GM04504 (cell line): ENCODE results near the gene SAMD4A.

Source experiments
- DNase-seq: peaks from one replicate; pipeline ENCODE4 v3.0.0-alpha.2; 2012; ENCODE audit warnings: low read depth

SAMD4A gene

DNA sequence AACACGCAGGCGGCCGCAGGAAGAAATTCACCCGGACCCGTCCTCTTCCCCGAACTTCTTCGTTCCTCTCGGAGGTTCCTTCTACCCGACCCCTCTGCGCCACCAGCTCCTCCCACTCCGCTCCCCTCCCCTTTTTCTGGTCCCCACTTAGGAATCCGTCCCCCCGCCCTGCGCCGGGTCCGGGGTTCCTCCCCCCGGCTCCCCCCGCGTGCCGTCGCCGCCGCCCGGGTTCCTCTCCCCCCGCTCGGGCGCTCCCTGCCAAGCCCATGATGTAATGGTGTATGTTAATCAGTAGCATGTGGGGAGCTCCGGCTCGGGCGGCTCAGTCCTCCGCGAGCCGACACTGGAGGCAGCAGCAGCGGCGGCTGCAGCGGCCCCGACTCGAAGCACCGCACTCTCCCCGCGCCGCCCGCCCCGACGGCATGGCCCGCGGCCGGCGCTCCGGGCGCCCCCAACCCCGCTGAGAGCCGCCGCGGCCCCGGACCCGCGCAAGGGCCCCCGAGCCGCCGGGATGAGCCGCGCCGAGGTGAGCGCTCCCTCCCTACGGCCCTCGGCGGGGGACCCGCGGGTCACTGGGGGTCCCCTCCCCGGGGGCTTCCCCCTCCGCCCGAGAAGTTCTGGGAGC is 1.0 kb upstream of the SAMD4A start:
- peak; percentile 89 for DNase-seq

DNA sequence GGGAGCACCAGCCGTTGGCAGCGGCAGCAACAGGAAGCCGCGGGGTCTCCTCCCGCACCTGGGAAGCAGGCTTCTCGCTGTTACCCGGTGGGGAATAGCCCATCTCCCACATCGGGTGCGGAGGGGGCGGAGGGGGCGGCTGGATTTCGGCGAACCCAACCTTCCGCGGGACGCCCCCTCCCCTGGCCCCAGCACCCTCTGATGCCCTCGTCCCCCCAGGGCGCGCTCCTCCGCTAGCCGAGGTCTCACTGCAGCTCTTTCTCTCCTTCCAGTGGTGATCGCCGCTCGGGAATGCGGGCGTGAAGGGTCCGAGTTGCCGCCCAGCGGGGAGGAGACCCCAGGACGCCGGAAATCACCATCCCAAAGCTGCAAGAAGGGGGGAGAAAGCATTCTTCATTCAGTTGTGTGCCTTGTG is 303 bp downstream of the SAMD4A start:
- no peak for DNase-seq

GRCh38 chr14:54567639-54568561 is 972 bp downstream of the SAMD4A start:
- DNase-seq = no peak

DNA sequence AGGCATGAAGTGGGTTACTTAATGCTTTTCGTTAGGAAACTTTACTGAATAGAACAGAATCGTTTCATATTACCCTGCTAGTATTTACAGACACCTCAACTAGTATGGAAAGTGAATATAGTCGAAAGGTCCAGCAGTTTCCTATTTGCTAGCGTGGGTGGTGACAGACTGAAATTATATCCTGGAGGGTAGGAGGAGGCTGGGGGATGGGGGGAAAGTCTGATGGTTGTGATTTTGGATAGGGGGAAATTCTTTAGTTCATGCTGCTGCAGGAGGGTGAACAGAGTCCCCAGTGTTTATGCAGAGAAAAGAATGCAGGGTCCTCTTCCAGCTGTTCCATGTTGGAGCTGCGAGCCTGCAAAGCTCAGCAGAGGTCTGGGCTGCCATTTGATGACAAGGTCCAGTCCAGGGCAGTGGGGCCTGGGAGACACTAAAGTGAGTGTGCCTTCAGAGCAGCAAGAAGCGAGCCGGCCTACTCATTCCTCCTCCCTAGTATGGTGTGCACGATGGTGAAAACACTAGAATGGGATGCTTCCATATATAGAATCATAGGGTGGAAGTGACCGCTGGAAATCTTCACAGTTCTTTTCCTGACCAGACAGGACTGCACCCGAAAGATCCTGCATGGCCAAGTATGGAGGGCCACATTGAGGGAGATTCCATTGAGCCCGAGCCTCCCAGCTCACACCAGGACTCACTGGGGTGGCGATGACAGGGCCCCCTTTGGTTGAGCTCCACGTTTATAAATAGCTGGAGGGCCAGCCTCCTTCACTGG is 2.1 kb downstream of the SAMD4A start:
- DNase-seq = no peak

DNA sequence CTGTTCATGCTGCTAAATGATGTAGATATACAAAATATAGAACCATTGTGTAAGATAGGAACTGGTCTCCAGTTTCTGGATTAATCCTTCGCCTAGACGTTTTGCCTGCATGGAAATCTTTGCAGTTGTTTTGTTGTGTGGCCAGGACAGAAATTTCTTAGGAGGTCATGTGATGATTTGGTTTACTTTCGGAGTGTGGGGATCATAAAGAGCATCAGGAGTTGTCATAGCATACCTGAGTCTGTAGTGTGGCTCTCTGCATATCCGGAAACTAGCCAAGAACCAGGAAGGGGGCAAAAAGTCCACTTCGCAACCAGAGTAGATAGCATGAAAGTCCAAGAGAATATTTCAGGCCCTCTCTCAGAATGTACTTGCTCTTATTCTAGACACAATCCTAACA is 3.1 kb downstream of the SAMD4A start:
- no peak for DNase-seq

DNA sequence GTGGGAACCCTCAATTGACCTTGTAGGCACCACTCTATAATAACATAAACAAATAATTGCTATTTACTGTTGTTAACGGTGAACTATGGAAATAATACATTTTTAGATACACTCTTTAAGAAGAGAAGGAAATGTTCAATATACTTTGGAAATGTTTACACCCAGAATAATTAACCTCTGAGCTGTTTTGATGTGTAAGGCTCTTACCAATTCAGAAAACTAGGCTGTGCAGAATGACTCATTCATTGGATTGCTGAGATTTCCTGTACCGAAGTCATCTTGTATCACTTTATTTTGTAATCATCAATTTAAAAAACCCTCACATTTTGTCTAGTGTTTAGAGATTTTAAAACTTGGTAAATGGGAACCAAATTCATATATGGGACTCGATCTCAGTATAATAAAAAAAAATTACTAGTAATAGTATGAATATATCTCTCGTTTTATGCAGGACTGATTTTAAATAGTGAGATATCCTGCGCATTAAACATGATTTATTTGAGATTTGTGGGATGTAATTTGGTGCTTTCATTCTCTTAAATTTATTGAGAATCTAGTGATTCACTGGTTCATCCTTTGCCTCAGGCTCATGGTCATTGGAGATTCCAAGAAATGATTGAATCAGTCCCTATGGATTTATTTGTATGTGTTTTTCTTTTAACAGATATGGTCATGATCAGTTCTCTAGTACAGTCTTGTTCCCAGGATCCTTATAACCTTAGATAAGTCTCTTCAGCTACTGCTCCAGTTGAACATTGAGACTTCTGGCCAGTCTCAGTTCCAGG is 3.9 kb downstream of the SAMD4A start:
- no peak for DNase-seq

- no peak for DNase-seq
Measured at GRCh38 chr14:54572316-54572715, 5.4 kb downstream of the SAMD4A start.

- DNase-seq = no peak
Measured at GRCh38 chr14:54574528-54574927, 7.6 kb downstream of the SAMD4A start.

- no peak for DNase-seq
Measured at GRCh38 chr14:54577494-54577893, 10.6 kb downstream of the SAMD4A start.

DNA sequence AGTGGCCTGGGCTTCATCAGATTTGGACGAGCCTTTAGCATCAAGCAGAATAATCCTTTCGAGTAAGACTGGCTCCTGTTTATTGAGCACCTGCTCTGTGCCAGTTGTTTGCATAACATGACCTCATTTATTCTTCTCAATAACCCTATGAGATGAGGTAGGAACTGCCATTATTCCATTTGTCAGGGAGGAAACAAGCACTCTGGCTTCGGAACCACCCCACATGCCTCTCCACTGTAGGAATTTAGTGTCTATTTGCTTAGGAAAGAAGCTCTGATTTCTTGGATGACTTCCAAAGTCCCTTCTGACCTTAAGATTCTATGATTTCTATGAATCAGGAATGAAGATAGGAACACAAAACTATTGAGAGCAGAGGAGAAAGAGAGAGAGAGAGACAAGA is 11.0 kb downstream of the SAMD4A start:
- no peak for DNase-seq

DNA sequence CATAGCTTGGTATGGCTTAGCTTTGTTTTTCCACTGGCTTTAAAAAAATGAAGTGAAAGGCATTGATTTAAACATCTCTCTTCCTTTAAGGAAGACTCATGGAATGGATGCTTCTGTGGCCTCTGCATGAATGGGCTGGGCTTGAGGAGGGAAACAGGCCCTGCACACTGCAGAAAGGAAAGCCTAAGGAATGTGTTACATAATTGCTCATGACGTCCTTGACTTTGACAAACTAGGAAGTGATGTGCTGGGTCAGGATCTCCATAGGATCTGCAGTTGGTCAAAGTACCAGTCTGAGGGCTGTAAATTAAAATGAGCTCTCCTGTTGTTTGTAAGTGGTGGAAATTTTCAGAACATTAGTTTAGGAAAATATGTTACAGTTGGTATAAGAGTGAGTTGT is 12.7 kb downstream of the SAMD4A start:
- DNase-seq = no peak

GRCh38 chr14:54580933-54581332 is 14.0 kb downstream of the SAMD4A start:
- DNase-seq = no peak

GRCh38 chr14:54582334-54582733 is 15.4 kb downstream of the SAMD4A start:
- no peak for DNase-seq

DNA sequence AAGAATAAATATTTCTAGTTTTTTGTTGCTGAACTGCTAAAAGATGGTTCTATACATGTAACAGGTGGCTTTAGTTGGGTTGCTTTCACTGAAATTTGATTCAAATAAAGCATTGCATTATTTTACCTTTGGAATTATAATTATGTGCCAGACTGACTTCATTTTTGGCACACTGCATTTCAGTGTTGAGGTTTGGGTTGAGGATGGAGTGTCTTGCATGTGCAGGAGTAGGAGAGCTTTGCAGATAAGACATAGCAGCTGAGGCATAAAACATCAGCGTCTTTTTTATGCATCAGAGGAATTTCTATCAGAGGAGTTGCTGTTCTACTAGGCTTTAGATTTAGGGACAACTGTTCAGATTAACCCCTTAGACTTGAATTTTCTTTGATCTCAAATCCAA is 17.2 kb downstream of the SAMD4A start:
- DNase-seq = no peak

- no peak for DNase-seq
Measured at GRCh38 chr14:54585214-54585613, 18.3 kb downstream of the SAMD4A start.

DNA sequence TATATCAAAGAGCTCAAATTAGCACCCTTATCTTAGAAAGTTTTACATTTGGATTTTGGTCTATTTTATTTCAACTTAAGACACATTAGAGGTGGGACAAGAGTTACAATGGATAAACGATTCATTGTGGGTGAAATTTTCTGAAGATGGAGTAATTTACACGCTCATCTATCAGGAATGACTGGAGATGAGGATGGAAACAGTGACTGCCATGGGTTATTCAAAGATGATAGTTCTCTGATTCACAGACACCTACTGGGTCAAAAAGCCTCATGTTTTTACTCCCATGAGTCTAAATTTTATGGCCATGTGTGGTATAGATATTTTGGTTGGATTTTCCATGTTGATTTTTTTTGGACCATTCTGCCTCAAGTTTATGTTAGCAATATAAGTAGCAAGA is 22.1 kb downstream of the SAMD4A start:
- no peak for DNase-seq

DNA sequence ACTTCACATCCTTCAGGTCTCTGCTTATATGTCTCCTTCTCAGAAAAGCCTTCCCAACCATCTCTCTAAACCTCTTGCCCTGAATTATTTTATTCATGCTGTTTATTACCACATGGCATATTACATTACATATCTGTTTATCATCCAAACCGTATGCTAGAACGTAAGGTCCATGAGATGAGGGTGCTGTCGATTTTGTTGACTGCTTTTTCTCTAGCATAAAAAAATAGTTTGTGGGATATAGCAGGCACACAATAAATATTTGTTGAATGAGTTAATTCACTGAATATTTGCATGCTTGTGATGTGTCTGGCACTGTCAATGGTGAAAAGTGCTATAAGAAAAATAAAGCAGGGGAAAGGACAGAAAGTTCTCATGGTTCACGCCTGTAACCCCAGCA is 22.9 kb downstream of the SAMD4A start:
- DNase-seq = no peak

DNA sequence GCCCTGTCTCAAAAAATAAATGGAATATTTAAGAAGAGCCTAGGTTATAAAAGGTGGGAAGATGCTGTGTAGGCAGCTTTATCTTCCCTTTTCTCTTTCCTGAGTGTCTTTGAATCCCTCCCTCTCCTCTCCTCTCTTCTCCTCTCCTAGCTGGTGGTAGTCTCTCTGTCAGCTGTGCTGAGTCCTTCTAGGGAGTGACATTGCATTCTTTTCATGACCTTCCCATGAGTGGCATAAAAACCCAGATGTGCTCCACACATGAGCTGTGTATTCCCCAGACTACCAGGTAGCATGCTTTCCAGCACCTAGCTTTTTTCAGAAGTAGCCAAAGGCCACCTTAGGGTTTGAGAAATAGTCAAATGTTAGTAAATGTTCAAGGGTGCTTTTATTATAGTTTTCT is 23.6 kb downstream of the SAMD4A start:
- DNase-seq = no peak

GRCh38 chr14:54591461-54591860 is 24.5 kb downstream of the SAMD4A start:
- DNase-seq = no peak

DNA sequence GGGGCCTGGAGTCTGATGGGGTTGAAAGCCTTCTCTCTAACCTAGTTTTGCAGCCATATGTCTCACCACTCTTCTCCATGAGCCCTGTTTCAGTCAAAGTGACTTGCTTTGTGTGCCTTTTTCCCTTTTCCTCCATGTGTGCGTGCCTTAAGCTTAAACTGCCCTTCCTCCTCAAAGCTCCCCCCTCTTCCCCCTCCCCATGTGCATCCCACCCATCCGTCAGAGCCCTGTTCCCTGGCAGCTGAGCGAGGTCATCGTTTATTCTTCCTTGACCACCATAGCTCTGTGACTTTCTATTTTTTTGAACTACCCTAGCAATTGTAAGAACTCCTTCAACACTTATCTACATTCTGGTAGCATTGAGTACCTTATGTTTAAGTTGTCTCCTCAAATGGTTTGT is 24.9 kb downstream of the SAMD4A start:
- no peak for DNase-seq

- DNase-seq = no peak
Measured at GRCh38 chr14:54593860-54594259, 26.9 kb downstream of the SAMD4A start.

DNA sequence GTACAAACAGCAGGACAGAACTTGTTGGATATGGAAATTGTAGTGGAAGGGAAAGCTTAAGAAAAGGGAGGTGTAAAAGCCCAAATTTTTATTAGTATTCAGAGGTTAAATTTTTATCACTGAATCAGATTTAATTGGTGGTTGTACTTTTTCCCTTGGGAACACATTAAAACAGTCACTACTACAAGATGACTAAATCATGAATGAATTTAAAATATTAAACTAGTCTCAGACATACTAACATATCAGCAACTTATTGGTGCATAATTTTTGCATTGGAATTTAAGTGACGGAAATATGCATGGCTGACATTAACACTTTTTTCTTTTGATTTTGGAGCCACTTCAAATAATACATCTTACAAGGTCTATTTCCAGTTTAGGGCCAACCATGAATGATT is 27.6 kb downstream of the SAMD4A start:
- DNase-seq = no peak
